NCI-H146 (cell line): Measurements from ENCODE around the gene KCNMB4.

ENCODE experiments used
- DNase-seq: peaks from one replicate; lab custom pipeline; 2025; lab: John Stamatoyannopoulos, UW

The KCNMB4 gene

GRCh38 chr12:70443062-70443673, 77.1 kb downstream of the KCNMB4 start:
- no peak for DNase-seq

- no peak for DNase-seq
Observed at GRCh38 chr12:70444903-70445302, 78.8 kb downstream of the KCNMB4 start.

DNA sequence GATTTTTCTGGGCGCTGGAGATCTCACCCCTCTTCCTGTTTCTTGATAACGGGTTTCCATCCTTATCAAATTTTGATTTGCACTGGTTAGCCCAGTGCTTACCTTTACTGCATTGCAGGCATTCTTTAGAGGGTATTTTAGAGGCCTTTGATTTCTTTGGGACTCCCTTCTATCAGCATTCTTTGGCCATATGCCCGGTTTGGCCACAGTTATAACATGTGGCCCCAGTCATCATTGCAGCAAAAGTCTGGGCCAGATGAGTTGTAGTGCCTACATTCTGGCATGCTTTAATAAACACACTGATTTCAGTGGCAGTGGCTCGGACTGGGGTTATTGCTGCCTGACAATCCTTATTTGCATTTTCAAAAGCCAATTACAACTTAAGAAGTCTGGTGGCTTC, 82.3 kb downstream of the KCNMB4 start:
- DNase-seq = no peak

GRCh38 chr12:70449074-70449752, 83.1 kb downstream of the KCNMB4 start:
- DNase-seq = no peak

DNA sequence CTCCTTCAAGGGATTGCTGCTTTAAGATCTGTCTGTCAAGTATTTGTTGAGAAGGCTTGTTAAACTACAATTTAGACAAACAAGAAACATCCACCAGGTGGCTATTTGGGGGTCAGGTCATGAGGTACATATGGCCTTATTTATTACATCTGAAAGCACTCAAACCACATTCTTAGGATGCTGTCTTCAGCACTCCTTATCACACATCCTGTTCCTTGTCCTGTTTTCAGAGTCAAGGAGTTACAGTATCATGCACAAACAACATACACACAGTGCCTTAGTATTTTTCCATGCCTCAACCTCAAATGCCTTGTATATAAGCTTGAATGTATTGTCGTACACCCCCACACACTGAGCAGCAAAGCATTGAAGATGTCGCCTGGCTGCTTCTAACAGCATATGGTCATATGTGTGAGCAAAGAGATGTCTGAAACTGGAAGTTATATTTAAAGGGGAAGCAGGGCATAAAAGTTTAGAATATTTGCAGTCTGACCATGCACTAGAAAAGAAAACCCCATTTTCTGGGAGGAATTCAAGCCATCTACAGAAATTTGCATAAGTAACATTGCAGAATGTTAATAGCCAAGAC, 83.8 kb downstream of the KCNMB4 start:
- DNase-seq = no peak

GRCh38 chr12:70451528-70451927, 85.4 kb downstream of the KCNMB4 start:
- no peak for DNase-seq

GRCh38 chr12:70456953-70457352, 90.9 kb downstream of the KCNMB4 start:
- DNase-seq = no peak

GRCh38 chr12:70459786-70460185, 93.7 kb downstream of the KCNMB4 start:
- DNase-seq = no peak

GRCh38 chr12:70463997-70464396, 97.9 kb downstream of the KCNMB4 start:
- no peak for DNase-seq

- DNase-seq = no peak
Observed at GRCh38 chr12:70466753-70467152, 100.7 kb downstream of the KCNMB4 start.

DNA sequence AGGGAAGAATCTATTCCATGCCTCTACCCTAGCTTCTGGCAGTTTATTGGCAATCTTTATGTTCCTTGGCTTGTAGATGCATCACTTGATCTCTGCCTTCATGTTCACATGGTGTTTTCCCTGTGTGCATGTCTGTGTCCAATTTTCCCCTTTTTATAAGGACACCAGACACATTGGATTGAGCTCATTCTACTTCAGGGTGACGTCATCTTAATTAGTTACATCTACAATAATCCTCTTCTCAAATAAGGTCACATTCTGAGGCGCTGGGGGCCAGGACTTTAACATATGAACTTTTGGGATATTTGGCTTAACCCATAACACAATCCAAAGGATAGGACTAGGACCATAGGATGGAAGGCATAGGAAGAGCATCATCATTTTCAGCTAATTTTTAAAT, 101.4 kb downstream of the KCNMB4 start:
- no peak for DNase-seq

GRCh38 chr12:70467918-70468733, 102.0 kb downstream of the KCNMB4 start:
- DNase-seq = no peak

GRCh38 chr12:70468741-70469140, 102.7 kb downstream of the KCNMB4 start:
- DNase-seq = no peak

GRCh38 chr12:70469221-70469820, 103.2 kb downstream of the KCNMB4 start:
- DNase-seq = no peak

- no peak for DNase-seq
Observed at GRCh38 chr12:70482764-70483163, 116.7 kb downstream of the KCNMB4 start.
